HG03442 (cell line): ENCODE measurements around the gene SLC27A2.
"Not testable (repeated sequence)": the region's sequence is repeated elsewhere in the genome, so short reads cannot be mapped to it uniquely, and the experiment has no call there.

Experiments
- ATAC-seq: cut with Tn5 transposase; IDR thresholded peaks from one replicate; pipeline ENCODE4 v1.9.1; 2021; ENCODE audit warnings: mild to moderate bottlenecking, moderate library complexity; ENCODE audit not compliant: unreplicated experiment

SLC27A2 gene

GRCh38 chr15:50163719-50164410, 18.1 kb upstream of the SLC27A2 start:
- ATAC-seq: no peak

GRCh38 chr15:50164458-50164857, 17.5 kb upstream of the SLC27A2 start:
- ATAC-seq: no peak

- ATAC-seq: no peak
These were observed 15.8 kb upstream of the SLC27A2 start for GRCh38 chr15:50166216-50166615.

- no peak for ATAC-seq
These were observed 14.9 kb upstream of the SLC27A2 start for GRCh38 chr15:50167110-50167509.

GRCh38 chr15:50168379-50168778, 13.6 kb upstream of the SLC27A2 start:
- no peak for ATAC-seq

- ATAC-seq: no peak
These were observed 13.1 kb upstream of the SLC27A2 start for GRCh38 chr15:50168783-50169411.

GRCh38 chr15:50172360-50172895, 9.6 kb upstream of the SLC27A2 start:
- not testable (repeated sequence) for ATAC-seq

- ATAC-seq: no peak
These were observed 5.1 kb upstream of the SLC27A2 start for GRCh38 chr15:50176869-50177268.

GRCh38 chr15:50180091-50180490, 1.9 kb upstream of the SLC27A2 start:
- no peak for ATAC-seq

GRCh38 chr15:50180582-50180981, 1.4 kb upstream of the SLC27A2 start:
- no peak for ATAC-seq

GRCh38 chr15:50181201-50181968, 611 bp upstream of the SLC27A2 start:
- no peak for ATAC-seq

GRCh38 chr15:50182219-50183013, 420 bp downstream of the SLC27A2 start:
- peak; percentile 26 for ATAC-seq

GRCh38 chr15:50183112-50183794, 1.3 kb downstream of the SLC27A2 start:
- peak; percentile 45 for ATAC-seq

- ATAC-seq: no peak
These were observed 3.0 kb downstream of the SLC27A2 start for GRCh38 chr15:50184863-50185504.

GRCh38 chr15:50186090-50186489, 4.1 kb downstream of the SLC27A2 start:
- ATAC-seq: no peak

GRCh38 chr15:50186752-50187151, 4.8 kb downstream of the SLC27A2 start:
- no peak for ATAC-seq

GRCh38 chr15:50187525-50187924, 5.5 kb downstream of the SLC27A2 start:
- no peak for ATAC-seq

- no peak for ATAC-seq
These were observed 6.0 kb downstream of the SLC27A2 start for GRCh38 chr15:50187997-50188396.

- ATAC-seq: not testable (repeated sequence)
These were observed 6.8 kb downstream of the SLC27A2 start for GRCh38 chr15:50188793-50189192.

GRCh38 chr15:50189633-50190032, 7.6 kb downstream of the SLC27A2 start:
- ATAC-seq: no peak
